Bronchial smooth muscle cell (primary cell): Measurements from ENCODE around the gene JPH4. TPM values are rescaled to one million over a fixed set of nuclear protein-coding genes. Genes with fewer than 3 reads are reported as not detected.

Experiments
- total RNA-seq: library from RNA; depleted of rRNA; stranded (reverse); fragments of >200 nt; gene quantifications from 2 replicates; pipeline ENCODE4 v1.2.1, GENCODE V29; 2014

Gene JPH4
- under 0.01 TPM in 1 of 2 replicates, not detected in the other for total RNA-seq

DNA sequence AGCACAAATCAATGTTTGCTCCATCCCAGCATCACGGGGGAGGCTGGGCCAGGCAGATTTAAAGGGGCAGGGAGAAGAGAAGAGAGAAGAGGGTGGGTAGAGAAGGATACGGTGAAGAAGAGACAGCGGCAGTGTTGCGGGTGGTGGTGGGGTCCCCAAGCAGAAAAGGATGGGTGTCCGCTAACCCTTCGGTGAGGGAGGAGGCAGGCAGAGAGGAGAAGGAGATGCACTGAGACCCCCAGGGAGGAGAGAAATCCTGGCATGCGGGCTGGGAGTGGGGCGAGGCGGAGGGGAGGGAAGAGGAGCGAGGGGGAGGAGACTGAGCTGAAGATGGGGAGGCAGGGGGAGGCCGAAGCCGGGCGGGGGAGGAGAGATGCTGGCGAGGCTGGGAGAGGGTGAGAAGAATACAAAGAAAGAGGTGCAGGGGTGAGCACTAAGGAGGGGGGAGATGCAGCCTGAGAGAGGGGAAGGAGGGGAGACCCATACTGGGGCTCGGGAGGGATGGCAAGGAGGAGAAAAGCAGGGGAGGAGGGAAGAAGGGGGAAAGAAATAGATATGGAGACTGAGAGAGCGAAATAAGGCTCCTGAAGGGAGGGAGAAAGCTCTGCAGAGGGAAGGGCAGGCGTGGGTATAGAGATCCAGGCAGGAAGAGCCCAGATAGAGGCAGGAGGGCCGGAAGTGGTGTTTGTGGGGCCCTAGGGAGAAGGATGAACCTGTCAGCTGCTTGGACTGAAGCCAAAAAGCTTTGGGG lies at the start of gene JPH4:
TSS of gene JPH4 (minus strand) at position 231 of the 751 bp plus-strand sequence. CDS start 1,337 bp downstream, outside the sequence.

DNA sequence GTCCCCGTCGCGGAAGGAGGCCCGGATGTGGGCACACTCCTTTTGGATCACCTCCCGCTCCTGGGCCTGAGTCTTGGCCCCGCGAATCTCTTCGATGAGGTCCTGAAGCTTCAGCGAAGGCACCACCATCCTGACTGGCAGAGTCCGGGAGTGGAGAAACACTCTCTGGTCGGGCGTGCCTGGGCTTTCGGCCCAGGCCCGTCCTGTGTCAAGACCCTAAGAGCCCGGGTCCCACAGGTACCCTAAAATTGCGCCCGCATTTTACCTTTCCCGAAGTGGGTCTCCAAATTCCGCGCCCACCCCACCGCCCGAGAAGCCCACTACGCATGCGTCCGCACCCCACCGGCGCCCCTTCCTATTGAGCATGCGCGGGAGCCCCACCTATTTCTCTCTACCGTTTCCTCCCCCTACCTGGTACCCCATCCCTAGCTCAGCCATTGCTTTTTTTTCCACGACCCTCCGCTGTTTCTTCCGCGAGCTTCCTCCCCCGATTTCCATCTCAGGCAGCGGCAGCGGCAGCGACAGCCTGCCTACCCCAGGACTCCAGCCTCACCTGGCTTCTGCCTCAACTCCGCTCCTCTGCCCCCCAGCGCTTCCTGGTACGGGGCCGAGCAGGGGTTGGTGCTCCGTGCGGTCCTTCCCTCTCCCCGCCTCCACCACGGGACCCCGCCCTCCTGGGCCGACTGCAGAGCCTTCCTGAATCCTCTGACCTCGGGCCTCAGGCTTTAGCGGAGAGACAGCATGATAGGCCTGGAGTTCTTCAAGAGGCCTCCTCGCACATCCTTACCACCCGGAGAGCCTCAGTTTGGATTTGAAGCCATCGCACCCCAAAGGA lies 11.2 kb downstream of the JPH4 start, which contains the start of gene AP1G2:
TSS of gene AP1G2 (minus strand) at position 606 of the 835 bp plus-strand sequence. CDS start at position 129, 477 bp downstream.

DNA sequence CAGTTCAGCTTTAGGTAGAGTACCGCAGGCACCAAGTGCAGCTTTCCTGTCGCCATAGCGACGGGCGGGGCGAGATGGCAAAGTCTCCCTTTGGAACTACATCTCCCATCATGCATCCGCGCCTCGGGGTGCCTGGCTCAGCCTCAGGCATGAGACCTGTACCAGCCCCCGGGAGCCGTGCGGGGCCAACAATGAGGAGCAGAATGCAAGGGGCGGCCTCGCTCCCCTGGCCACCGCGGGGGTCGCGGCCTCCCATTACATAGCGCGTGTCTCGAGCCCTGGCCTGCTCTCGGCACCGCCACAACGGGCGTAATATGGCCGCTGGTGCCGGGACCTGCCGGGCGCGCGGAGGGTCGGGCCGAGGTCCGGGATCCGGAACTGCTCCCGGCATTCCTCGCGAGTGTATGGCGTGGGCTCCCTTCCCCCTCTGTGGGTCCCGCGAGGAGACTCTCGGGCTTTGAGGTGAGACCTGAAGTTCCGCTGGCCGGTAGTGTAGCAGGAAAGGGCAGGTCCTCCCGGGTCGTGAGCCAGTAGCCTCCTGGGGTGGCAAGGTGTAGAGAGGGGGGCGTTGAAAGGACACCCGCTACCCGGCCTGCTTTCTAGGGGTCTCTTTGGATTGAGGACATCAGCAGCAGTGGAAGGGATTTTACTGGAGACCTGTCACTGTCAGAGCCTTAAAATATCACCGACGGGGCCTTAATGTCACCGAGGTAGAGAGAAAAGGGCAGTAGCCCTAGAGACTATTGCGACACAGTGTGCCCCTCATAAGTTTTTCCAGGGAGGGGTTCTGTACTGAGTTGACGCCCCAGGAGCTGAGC lies 22.5 kb downstream of the JPH4 start, which contains the start of gene THTPA:
TSS of gene THTPA (plus strand) at position 390 of the 818 bp plus-strand sequence. CDS start 487 bp downstream, outside the sequence.

DNA sequence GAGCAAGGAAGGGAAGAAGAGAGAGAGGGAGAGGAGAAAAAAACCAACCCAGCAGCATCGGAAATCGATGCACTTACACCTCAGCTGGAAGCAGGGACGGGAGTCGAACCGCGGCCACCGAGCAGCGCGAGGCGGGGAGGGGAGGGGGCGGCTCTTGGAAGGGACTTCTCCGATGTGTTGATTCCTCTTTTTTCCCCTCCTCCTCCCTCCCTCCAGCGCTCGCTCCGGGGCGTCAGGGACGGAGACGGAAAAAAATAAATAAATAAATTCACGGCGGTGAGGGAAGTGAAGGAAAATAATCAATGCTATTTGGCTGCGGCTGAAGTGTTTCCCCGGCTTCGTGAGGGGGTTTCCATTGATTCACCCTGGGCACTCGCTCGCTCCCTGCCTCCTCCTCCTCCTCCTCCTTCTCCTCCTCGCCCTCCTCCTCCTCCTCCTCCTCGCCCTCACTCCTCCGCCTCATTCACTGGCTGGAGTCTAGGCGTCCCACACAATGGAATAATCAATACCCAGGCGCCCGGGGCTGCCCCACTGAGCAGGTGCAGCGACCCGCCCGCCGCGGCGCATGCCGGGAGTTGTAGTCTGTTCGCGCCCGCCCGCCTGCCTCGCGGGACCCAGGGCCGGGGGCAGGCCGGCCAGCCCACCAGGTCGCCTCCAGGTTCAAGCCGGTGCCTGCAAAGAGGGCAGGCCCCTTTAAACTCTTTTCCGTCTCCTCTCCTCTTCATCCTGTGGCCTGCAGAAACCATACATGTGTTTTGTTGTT lies 27.1 kb downstream of the JPH4 start, which contains the start of gene ZFHX2:
TSS of gene ZFHX2 (minus strand) at position 500 of the 763 bp plus-strand sequence. CDS start 16,440 bp downstream, outside the sequence.

Other genes with a start within 250 kb of the JPH4 start
- gene SLC22A17, start 225.9 kb downstream of the JPH4 start, total RNA-seq = 13.2 and 16.7 TPM in 2 replicates
- 0.47 and 8.3 TPM in 2 replicates for gene EFS, start 213.6 kb downstream of the JPH4 start, total RNA-seq
- not detected in 2 replicates for gene IL25, start 206.0 kb downstream of the JPH4 start, total RNA-seq
- 0.94 TPM in 1 of 2 replicates, not detected in the other for gene CMTM5, start 201.7 kb downstream of the JPH4 start, total RNA-seq
- gene MYH6, start 170.5 kb downstream of the JPH4 start, total RNA-seq = not detected in 2 replicates
- gene MYH7, start 143.1 kb downstream of the JPH4 start, total RNA-seq = not detected in 2 replicates
- gene NGDN, start 109.1 kb downstream of the JPH4 start, total RNA-seq = 45.7 and 60.6 TPM in 2 replicates
- 0.09 and 0.32 TPM in 2 replicates for gene ZFHX2, start 27.0 kb downstream of the JPH4 start, total RNA-seq
- gene THTPA, start 22.5 kb downstream of the JPH4 start, total RNA-seq = 14.8 and 25.4 TPM in 2 replicates
- gene AP1G2, start 11.0 kb downstream of the JPH4 start, total RNA-seq = 10.1 and 15.0 TPM in 2 replicates
- 0.17 and 0.79 TPM in 2 replicates for gene DHRS2, start 57.6 kb upstream of the JPH4 start, total RNA-seq